ENCODE results near the gene CUBN.

Gene CUBN

DNA sequence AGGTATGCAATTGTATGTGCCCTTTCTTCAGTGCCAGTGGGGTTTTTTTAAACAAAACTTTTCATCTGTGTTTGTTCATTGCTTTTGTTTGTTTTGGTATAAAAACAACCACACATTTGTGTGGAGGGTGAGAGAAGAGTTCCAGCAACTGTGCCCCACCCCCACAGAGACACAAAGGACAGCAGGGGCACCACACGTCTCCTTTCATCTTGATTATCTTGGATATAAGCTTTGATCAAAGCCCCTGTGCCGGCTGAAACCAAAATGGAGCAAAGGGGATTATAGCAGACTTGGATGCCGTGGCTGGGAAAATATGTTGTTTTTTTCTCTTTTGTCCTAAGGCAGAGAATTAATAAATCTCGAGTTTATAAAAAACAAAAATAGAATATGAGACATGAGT, 200.5 kb downstream of the CUBN start:
- TF ChIP-seq, protein P1, sequence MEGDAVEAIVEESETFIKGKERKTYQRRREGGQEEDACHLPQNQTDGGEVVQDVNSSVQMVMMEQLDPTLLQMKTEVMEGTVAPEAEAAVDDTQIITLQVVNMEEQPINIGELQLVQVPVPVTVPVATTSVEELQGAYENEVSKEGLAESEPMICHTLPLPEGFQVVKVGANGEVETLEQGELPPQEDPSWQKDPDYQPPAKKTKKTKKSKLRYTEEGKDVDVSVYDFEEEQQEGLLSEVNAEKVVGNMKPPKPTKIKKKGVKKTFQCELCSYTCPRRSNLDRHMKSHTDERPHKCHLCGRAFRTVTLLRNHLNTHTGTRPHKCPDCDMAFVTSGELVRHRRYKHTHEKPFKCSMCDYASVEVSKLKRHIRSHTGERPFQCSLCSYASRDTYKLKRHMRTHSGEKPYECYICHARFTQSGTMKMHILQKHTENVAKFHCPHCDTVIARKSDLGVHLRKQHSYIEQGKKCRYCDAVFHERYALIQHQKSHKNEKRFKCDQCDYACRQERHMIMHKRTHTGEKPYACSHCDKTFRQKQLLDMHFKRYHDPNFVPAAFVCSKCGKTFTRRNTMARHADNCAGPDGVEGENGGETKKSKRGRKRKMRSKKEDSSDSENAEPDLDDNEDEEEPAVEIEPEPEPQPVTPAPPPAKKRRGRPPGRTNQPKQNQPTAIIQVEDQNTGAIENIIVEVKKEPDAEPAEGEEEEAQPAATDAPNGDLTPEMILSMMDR (IDR thresholded peaks at IDR 0.05; ENCODE audit: low read depth, low read length): no peak
- no peak overlapping the region for H3K4me3 ChIP-seq (ENCODE audit: low read depth, low read length)

DNA sequence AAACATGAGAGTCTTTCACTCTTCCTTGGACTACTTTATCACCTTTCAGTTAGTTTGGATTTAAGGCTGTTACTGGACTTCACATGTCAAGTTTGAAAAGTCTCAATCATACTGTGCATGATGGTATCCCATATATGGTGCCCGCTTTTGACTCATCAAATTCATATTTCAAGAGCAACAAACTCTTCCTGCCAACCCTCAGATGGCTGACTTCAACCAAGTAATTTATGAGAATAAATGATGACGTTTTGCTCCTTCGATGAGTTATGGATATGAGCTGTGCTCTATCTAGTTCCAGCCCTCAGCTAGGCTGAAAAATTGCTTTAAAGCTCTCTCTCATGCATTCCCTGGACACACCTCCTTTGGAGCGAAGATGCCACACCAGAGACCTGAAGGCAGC, 202.1 kb downstream of the CUBN start:
- TF ChIP-seq, protein P1 (IDR thresholded peaks at IDR 0.05; ENCODE audit: low read depth, low read length): no peak
- no peak overlapping the region for H3K4me3 ChIP-seq (ENCODE audit: low read depth, low read length)

DNA sequence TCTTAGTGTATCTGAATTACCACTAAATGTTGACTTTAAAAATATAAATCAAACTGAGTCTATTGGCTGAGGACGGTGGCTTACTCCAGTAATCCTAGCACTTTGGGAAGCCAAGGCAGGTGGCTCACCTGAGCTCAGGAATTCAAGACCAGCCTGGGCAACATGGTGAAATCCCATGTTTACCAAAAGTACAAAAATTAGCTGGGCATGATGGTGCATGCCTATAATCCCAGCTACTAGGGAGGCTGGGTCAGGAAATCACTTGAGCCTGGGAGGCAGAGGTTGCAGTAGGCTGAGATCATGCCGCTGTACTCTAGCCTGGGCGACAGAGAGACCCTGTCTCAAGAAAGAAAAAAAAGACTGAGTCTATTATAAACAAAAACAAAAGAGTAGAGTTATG, 205.9 kb downstream of the CUBN start:
- TF ChIP-seq, protein P1 (IDR thresholded peaks at IDR 0.05; ENCODE audit: low read depth, low read length): no peak

DNA sequence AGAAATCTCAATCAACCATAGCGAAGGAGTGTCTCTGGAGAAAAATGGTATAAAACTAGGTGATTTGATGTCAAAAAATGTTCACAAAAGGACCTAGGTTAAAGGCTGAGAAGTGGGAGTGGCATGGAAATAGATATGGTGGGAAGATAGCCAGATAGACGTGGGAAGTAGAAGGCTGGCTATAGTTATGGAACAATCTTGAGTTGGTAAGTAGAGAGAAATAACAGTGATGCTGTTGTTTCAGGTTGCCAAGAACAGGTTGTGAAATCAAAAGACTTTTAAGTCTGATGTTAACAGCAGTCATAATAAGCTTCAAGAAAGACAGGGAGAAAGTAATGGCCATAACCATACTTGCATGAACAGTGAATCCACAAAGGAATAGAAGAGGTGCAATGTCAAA, 206.3 kb downstream of the CUBN start:
- TF ChIP-seq, protein P1 (IDR thresholded peaks at IDR 0.05; ENCODE audit: low read depth, low read length): no peak
- no peak overlapping the region for H3K4me3 ChIP-seq (ENCODE audit: low read depth, low read length)

More for the DNA sequence above, 205.9 kb downstream of the CUBN start:
- no peak overlapping the region for H3K4me3 ChIP-seq (ENCODE audit: low read depth, low read length)

DNA sequence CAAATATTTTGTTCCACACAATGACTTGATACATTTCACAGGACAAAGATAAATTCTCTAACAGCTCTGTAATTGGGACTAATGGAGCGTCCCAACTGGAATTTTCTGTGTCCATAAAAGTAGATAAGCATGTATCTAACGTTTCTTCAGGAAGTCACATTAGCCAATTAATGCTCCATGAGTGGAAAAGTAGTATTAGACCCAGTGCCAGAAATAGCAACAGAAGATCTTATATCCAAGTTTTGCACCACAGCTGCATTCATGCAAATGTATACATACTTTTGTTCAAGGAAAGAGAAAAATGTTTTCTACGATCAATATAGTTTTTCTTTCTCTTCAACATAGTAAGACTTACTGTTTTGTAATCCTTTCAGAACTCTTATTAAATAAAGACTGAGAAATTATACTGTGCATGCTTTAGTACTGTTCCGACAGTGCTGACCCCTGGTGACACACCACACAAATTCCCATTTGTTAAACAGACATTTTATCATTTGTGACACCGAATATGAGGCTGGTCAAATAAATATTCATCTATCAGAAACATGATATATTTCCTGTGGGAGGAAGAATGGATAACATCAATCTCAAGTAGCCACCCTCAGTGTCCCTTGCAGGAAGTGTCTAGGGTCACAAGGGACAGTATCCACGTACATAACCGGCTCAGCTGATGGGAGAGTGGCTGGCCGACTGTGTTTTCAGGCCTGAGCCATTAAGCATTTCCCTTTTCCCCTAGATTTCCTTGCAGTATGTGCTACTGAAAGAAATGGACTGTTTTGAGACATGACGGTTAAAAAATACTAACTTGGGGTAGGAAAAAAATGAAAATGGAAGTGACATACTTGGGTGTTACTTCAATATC, 210.3 kb downstream of the CUBN start:
- TF ChIP-seq, protein P1 (IDR thresholded peaks at IDR 0.05; ENCODE audit: low read depth, low read length): no peak
- H3K4me3 ChIP-seq (ENCODE audit: low read depth, low read length): no peak overlapping the region

DNA sequence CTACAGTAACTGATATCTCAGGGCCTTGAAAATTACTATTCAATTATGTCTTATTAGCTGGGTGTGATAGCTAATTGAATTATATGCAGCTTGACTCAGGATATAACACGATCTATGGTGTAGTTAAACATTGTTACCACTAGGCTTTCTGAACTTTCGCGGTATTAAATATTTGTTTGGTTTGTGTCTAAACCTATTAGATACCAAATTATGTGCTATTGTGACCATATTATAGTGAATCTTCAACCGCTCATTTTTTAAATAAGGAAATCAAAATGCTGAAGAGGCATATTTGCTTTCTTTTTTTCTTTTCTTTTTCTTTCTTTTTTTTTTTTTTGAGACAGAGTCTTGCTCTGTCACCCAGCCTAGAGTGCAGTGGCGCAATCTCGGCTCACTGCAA, 213.1 kb downstream of the CUBN start:
- no peak overlapping the region for H3K4me3 ChIP-seq (ENCODE audit: low read depth, low read length)
- TF ChIP-seq, protein P1 (IDR thresholded peaks at IDR 0.05; ENCODE audit: low read depth, low read length): no peak

DNA sequence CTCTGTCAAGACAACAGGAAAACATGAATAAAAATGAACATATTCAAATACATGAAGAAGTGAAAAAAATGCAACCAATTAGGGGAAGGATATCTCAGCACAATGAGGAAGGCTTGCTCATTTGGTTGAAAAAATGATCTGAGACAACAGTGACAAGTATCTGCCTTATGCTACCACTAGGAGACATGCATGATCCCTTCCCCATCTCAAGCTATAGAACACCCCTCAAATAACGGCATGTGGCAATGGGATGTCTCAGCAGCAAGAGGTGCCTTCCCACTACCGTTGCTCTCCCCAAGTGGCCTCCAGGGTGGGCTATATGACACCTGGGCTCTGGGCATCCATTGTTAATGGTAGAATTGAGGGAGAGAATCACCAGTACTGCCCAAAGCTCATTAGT, 214.3 kb downstream of the CUBN start:
- TF ChIP-seq, protein P1 (IDR thresholded peaks at IDR 0.05; ENCODE audit: low read depth, low read length): no peak
- no peak overlapping the region for H3K4me3 ChIP-seq (ENCODE audit: low read depth, low read length)
